Bronchial epithelial cell (primary cell): ENCODE results near the gene BST1. TPM values are rescaled to one million over a fixed set of nuclear protein-coding genes. Genes with fewer than 3 reads are reported as not detected.

Source experiments
- DNase-seq: peaks from one replicate; pipeline ENCODE4 v3.0.0-alpha.2; 2010; ENCODE audit warnings: low read depth
- FAIRE-seq: peaks from 2 replicates; lab custom pipeline; 2011; peaks lifted over from hg19 to GRCh38; lab: Jason Lieb, UNC
- H3K27me3 ChIP-seq: 2 replicates; pipeline ENCODE4 v1.5.1; 2011; ENCODE audit warnings: low read length; ENCODE audit not compliant: control insufficient read depth, insufficient read depth
- H3K36me3 ChIP-seq: 2 replicates; pipeline ENCODE4 v1.5.1; 2011; ENCODE audit warnings: low read length; ENCODE audit not compliant: control insufficient read depth, insufficient read depth
- H3K4me3 ChIP-seq: 2 replicates; pipeline ENCODE4 v1.5.1; 2011; ENCODE audit warnings: mild to moderate bottlenecking, low read depth, low read length, control low read depth
- total RNA-seq: library from RNA; depleted of rRNA; stranded (reverse); fragments of >200 nt; gene quantifications from 2 replicates; pipeline ENCODE4 v1.2.1, GENCODE V29; 2014
- TF ChIP-seq, protein P1 (sequence below): IDR thresholded peaks from 2 replicates; pipeline ENCODE4 v1.5.1; 2011; ENCODE audit warnings: mild to moderate bottlenecking, moderate library complexity, low read length, control low read depth, inconsistent platforms; ENCODE audit not compliant: insufficient read depth, severe bottlenecking

Gene BST1
- total RNA-seq, 1 donor from 2014 or later, result 0.79 TPM

DNA sequence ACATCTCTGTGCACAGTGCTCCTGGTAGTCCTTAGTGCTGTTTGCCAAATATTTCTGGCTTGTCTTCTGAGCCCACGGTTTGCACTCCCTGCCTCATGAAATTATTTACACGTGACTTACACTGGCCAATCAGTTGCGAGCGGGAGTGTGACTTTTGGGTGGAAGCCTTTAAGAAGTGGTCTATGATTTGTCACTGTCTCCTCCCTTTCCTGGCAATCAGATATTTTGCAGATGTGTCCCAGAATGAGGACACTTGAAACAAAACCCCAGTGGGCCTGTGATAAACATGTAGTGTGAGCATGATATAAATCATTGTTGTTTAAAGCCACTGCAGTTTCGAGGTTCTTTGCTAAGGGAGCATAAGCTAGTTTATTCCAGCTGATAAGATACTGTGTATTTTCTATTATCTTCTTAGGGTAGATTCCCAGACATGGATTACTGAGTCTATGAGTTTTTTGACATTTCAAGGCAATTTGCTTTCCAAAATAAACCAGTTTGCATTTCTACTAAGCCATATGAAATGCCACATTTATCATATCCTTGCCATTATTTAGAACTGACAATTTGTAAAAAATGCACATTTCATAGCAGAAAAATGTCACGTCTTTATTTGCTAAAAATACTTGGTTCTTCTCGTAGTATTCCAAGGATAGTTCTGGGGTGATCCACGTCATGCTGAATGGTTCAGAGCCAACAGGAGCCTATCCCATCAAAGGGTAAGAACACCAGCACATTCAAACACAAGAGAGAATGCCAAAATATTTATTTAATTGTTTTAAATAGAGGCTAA is 12.0 kb downstream of the BST1 start:
- TF ChIP-seq, protein P1, sequence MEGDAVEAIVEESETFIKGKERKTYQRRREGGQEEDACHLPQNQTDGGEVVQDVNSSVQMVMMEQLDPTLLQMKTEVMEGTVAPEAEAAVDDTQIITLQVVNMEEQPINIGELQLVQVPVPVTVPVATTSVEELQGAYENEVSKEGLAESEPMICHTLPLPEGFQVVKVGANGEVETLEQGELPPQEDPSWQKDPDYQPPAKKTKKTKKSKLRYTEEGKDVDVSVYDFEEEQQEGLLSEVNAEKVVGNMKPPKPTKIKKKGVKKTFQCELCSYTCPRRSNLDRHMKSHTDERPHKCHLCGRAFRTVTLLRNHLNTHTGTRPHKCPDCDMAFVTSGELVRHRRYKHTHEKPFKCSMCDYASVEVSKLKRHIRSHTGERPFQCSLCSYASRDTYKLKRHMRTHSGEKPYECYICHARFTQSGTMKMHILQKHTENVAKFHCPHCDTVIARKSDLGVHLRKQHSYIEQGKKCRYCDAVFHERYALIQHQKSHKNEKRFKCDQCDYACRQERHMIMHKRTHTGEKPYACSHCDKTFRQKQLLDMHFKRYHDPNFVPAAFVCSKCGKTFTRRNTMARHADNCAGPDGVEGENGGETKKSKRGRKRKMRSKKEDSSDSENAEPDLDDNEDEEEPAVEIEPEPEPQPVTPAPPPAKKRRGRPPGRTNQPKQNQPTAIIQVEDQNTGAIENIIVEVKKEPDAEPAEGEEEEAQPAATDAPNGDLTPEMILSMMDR, result no peak
- DNase-seq (no peak), FAIRE-seq (no peak)
- Histone ChIP-seq H3K4me3 (no peak overlapping the region), H3K36me3 (no peaks in the 10 kb centered on the region), H3K27me3 (no peaks in the 10 kb centered on the region)

- Histone ChIP-seq H3K36me3 (no peaks in the 10 kb centered on the region), H3K27me3 (no peaks in the 10 kb centered on the region), H3K4me3 (no peak overlapping the region)
- FAIRE-seq, result no peak
- TF ChIP-seq, protein P1, result no peak
- DNase-seq, result no peak
Measured at GRCh38 chr4:15716115-15716514, 13.2 kb downstream of the BST1 start.

GRCh38 chr4:15717086-15717485 is 14.2 kb downstream of the BST1 start:
- Histone ChIP-seq H3K36me3 (no peaks in the 10 kb centered on the region), H3K4me3 (no peak overlapping the region), H3K27me3 (no peaks in the 10 kb centered on the region)
- FAIRE-seq, result no peak
- no peak for DNase-seq
- TF ChIP-seq, protein P1, result no peak

DNA sequence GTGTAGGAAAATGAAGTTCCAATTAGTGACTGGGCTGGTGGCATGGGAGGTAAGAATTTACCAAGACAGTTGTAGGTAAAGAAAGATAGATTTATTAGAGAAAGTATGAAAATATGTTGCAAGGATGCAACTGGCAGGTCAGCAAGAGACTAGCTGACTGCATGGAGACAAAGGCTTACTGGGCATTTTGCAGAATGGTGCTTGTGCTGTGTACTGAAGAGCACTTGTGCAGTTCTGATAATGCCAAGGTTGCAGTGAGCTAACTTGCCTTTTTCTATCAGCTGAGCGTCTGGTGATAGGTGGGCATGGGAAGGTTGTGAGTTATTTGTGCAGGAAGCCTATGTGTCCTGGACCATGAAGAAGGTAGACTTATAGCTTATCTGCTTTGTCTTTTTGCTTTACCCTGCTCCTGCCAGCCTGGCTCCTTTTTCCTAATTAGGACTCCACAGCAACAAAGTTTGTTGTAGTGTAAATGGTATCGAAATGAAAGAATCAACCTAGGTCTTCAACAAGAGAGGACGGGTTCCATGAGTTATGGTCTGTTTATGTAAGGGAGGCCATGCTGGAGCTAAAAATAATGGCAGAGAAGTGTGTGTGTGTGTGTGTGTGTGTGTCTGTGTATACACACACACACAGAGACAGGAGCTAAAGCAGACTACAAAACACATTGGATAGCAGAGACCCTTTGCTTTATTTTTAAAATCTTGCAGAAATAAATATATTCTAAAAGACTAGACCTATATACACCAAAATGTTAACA is 15.0 kb downstream of the BST1 start:
- TF ChIP-seq, protein P1, result no peak
- FAIRE-seq (no peak), DNase-seq (no peak)
- no peaks in the 10 kb centered on the region for H3K36me3 ChIP-seq
- no peak overlapping the region for H3K4me3 ChIP-seq
- H3K27me3 ChIP-seq, result no peaks in the 10 kb centered on the region

DNA sequence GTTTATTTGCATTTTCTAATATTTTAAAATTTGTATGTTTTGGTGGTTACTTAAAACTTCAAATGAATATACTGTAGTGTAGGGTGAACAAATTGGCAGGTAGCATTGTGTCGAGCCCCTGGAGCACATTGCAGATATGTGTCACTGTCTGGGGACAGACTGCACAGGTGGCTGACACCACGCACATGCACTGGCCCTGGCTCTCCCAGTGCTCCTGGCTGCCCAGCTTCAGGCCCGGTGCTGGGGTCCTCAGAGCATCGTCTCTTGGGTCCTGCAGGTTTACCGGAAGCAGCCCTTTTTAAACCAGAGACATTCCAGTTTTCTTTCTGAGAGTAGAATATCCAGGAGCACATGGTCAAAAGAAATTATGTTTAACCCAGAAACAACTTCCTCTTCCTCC is 15.6 kb downstream of the BST1 start:
- TF ChIP-seq, protein P1, result no peak

More for the DNA sequence above, 15.6 kb downstream of the BST1 start:
- Histone ChIP-seq H3K36me3 (no peaks in the 10 kb centered on the region), H3K4me3 (no peak overlapping the region), H3K27me3 (no peaks in the 10 kb centered on the region)
- DNase-seq (no peak), FAIRE-seq (no peak)
